HG02623 (cell line): ENCODE results near the gene SLC25A4.
"Not testable (repeated sequence)": the region's sequence is repeated elsewhere in the genome, so short reads cannot be mapped to it uniquely, and the experiment has no call there.

Experiments used
- ATAC-seq: cut with Tn5 transposase; IDR thresholded peaks from one replicate; pipeline ENCODE4 v1.9.1; 2021; ENCODE audit warnings: moderate library complexity; ENCODE audit not compliant: unreplicated experiment

SLC25A4 gene

DNA sequence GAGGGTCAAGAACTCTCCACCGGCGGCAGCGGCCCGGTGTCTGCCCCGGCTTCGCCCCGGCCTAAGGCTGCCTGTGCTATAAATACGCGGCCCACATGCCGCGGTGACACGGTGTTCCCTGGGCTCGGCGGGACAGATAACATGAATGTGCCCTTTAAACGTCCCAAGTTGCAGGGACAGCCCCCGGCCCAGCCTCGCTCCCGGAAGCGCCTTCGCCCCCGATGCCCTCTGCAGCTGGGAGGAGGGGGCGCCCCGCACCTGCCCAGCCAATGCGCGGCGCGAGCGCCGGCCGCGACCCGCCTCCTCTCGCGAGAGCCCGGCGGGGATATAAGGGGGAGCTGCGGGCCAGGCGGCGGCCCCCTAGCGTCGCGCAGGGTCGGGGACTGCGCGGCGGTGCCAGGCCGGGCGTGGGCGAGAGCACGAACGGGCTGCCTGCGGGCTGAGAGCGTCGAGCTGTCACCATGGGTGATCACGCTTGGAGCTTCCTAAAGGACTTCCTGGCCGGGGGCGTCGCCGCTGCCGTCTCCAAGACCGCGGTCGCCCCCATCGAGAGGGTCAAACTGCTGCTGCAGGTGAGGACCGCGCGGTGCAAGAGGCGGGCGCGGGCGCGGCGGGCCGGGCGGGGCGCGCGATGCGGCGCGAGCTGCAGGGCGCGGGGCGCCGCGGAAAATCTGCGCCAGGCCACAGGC is at the start of gene SLC25A4:
SLC25A4 (plus strand) TSS at position 355 of the 689 bp plus-strand sequence; CDS start at position 462, 107 bp downstream.
- ATAC-seq, result peak; percentile 93

GRCh38 chr4:185093603-185094002 is 49.5 kb upstream of the SLC25A4 start:
- no peak for ATAC-seq

DNA sequence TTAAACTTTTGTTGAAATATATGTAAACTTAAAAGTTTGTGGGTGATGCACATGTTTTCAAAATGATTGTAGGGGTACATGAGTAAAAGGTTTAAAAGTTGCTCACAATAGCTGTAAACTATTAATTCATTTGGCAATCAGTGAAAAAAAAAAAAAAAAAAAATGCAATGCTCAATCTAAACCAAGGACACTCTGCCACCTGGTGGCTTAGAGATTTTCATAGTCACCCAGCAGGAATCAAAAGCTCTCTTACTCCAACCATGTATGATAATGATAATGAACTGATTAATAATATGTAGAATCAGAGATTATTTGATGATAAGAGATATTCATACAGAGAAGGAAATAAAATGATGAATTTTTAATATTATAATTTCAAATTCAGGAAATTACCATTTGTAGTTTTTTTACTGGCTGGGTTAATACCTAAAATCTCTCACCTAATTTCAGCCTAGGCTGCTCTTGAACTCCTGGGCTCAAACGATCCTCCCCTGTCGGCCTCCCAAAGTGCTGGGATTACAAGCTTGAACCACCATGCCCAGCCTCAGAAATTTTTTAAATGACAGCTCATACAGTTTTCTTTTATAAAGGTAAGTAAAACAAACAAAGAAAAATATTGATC is 46.9 kb upstream of the SLC25A4 start:
- no peak for ATAC-seq

DNA sequence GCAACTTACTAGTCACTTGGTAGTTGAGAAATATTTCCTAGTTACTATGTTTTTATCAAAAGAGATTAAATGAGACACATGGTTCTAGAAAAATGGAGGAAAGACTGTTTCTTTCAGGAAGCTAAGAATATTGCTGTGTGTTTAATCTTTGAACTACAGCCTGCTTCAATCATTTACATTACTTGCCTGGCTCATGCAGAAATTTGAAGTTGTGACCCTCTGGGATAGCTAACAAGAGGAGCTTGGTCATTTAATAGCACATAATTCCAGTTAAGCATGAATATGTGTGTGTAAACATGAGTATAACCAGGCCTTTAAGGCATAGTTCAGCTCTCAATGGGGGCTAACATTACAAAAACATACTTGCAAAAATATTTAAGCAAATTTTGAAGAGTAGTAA is 44.6 kb upstream of the SLC25A4 start:
- no peak for ATAC-seq

DNA sequence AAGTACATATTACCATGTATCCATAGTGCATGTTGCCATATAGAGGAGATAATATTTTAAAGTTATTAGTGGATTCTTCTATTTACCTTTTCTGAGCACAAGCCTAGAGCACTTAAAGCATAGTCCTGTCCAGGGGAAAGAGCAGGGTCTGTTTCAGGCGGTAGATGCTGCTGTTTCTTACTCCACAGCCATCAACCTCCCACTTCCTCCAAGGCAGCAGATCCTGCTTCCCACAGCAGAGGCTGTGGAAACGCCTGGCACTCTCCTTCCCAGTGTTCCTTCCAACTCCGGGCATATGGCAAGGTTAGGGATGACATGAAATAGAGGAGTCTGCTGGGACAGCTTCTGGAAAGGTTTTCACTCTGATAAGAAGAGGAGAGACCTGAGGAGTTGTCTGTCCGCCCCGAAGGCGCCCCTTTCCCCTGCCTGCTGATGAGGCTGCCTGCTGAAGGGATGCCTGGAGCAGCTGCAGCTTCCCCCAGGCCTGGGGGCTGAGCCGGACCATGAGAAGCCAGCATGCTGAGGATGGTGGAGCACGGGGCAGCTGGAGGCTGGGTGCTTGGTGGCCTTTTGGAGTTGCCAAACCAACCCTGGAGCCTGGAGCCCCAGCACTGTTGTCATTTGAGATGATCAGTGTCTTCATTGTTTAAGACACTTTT is 43.9 kb upstream of the SLC25A4 start:
- ATAC-seq, result no peak

DNA sequence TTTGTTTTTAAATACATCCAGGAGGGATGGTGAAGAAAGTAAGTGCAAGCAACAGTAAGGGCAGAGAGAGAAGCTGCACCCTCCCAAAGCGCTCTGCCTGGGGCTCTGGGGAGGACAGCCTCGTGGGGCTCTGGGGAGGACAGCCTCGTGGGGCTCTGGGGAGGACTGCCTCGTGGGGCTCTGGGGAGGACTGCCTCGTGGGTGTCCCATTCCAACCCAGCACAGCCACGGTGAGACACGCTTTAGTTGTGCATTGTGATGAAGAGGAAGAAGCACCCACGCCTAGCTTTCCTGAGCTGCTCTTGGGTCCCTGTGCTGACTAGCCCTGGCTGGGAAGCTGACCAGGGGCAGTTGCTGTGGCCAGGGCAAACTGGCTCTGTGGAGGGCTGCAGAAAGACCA is 43.1 kb upstream of the SLC25A4 start:
- ATAC-seq, result no peak

- no peak for ATAC-seq
Observed at GRCh38 chr4:185100423-185100822, 42.6 kb upstream of the SLC25A4 start.

DNA sequence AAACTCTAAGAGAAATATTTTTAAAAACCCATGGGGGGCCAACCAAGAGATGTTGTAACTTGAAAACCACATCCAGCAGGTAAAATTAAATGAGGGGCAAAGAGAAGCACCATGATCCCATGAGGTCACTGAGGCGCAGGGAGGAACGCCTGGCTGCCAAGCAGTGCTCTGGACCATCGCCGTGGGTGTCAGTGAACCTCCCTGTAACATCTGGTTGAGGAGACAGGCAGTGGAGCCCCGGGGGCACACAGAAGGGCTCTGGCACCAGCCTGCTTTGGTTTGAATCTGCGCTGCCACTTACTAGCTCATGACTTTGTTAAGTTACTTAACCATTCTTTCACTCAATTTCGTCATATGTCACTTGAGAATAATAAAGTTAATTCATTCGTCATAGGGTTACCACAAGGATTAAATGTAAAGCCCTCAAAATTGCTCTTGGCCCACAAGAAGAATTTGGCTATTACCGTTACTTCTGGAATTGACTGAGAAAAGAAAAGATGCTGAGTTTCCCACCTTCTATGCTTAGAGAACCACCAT is 41.6 kb upstream of the SLC25A4 start:
- no peak for ATAC-seq

GRCh38 chr4:185104733-185105132 is 38.3 kb upstream of the SLC25A4 start:
- ATAC-seq, result no peak

- no peak for ATAC-seq
Observed at GRCh38 chr4:185106353-185106752, 36.7 kb upstream of the SLC25A4 start.

DNA sequence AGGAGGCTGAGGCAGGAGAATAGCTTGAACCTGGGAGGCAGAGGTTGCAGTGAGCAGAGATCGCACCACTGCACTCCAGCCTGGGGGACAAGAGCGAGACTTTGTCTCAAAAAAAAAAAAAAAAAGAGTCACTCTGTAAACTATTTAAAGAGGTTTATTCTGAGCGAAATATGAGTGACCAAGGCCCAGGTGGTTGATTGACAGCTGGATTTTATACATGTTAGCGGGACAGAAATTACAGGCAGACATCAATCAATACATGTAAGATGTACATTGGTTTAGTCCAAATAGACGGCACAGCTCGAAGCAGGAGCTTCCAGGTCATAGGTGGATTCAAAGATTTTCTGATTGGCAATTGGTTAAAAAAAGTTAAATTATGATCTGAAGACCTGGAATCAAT is 35.5 kb upstream of the SLC25A4 start:
- not testable (repeated sequence) for ATAC-seq

DNA sequence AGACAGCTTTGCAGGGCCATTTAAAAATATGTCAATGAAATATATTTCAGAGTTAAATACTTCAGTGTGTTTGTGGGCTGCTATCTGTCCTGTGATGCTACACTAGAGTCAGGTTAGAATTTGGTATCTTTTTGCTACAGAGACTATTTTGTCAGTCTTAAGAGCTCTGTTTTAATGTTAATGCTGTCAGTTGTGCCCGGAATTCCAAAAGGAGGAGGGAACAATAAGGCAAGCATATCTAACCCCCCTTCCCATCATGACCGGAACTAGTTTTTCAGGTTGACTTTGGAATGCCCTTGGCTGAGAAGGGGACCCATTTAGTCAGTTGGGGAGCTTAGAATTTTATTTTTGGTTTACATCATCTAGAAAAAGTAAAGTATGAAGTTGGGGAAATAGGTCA is 34.9 kb upstream of the SLC25A4 start:
- no peak for ATAC-seq

DNA sequence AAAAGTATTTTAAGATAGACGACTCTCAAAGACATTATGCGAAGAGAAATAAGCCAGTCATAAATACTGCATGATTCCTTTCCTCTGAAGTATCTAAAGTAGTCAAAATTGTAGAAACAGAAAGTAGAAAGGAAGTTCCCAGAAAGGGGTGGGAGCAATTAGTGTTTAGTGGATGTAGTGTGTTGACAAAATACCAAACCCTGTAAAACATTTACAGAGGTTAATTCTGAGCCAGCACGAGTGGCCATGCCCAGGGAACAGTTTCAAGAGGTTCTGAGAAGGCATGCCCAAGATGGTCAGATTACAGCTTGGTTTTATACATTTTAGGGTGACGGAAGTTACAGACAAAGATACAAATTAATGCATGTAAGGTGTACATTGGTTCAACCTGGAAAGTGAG is 34.4 kb upstream of the SLC25A4 start:
- ATAC-seq, result no peak

GRCh38 chr4:185109736-185110135 is 33.3 kb upstream of the SLC25A4 start:
- no peak for ATAC-seq

GRCh38 chr4:185110375-185110823 is 32.7 kb upstream of the SLC25A4 start:
- no peak for ATAC-seq

DNA sequence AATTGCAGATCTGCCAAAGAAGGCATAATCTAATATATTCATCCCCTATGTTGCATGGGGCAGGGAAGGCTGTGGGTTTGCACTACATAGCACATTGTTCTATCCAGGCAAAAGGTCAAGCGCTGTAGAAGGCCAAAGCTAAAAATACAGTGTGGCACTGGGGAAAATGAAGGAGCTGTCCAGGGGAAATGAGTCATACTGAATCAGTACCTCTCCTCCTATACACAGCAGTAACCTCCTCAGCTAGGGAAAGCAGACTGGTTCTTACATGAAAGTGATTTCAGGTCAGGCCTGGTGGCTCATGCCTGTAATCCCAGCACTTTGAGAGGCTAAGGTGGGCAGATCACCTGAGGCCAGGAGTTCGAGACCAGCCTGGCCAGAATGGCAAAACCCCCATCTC is 31.0 kb upstream of the SLC25A4 start:
- ATAC-seq, result no peak

DNA sequence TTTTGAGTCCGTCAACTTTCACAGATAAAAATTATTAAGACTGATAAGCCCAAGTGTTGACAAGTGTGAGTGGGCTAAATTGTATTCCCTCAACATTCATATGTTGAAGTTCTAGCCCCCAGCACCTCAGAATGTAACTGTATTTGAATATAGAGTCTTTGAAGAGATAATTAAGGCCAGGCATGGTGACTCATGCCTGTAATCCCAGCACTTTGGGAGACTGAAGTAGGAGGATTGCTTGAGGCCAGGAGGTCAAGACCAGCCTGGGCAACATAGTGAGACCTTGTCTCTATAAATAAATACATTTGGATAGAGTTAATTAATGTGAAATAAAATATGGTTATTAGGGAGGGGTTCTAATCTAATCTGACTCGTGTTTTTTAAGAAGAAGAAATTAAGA is 29.7 kb upstream of the SLC25A4 start:
- ATAC-seq, result no peak

DNA sequence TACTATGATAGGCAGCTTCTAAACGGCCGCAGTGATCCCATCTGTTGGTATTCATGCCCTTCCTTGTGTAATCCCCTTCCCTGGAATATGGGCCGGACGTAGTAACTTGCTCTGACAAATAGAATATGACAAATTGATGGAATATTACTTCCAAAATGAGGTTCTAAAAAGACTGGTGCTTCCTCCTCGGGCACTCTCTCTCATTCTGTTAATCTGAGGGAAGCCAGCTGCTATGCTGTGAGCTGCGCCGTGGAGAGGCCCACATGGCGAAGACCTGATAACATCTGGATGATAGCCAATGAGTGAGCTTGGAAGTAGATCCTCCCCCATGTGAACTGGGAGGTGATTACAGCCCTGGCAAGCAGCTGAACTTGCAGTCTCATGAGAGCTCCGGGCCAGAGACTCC is 27.2 kb upstream of the SLC25A4 start:
- ATAC-seq, result no peak

DNA sequence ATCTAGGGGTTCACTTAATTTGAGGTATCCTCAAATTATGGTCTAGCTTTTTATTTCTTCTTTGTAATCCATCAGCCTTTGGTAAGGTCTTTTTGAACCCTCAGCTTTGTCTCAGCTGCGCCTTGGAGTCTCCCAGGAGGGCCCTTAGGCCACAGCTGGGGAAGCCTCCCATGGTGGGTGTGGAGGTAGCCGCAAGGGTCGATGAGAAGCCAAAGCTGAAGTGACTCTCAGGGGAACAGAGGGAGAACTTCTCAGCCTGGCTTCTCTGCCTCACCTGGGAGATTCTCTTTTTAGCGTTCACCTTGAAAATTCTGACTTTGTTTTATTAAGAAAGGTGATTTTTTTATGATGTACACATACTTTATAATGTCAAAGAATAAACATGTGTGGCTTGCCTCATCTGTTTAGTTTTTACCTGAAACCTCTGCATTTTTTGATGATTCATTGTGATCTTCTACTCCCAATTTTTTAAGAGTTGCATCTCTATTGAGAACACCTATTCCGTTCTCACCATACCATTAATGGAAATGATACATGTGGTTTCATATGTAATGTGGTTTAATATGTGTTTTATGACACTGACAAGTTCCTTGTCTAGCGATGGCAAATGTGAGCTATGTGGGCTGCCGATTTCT is 25.6 kb upstream of the SLC25A4 start:
- ATAC-seq, result no peak

GRCh38 chr4:185118876-185119275 is 24.2 kb upstream of the SLC25A4 start:
- no peak for ATAC-seq

GRCh38 chr4:185119467-185119866 is 23.6 kb upstream of the SLC25A4 start:
- not testable (repeated sequence) for ATAC-seq
